Measurements from ENCODE around the gene CTNNBL1. TPM values are rescaled to one million over a fixed set of nuclear protein-coding genes. Genes with fewer than 3 reads are reported as not detected.

The CTNNBL1 gene
- total RNA-seq, 1 experiment from 2014 or later = 64.4 TPM

DNA sequence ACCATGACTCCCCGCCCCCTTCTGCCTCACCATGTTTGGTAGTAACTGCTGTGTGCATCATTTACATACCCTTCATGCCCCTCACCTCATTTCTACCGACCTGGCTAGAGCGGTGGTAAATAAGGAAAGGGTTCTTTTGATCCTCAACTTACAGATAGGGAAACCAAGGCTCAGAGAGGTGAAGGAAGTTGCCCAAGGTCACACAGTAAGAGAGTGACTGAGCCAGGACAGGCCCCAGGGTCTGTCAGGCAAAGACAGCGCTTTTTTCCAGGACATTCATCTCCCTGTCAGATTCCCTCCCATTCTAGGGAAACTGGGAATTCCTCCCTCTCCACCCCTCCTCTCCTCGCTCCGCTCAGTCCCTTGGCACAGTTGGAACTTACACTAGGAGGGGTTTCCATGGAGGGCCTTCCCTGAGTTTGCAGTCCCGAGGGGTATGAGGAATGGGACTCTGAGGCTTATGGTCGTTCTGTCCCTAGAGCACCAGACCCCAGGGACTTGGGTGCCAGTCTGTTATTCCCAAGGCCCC lies 211.1 kb downstream of the CTNNBL1 start (continued):
- TF ChIP-seq, protein P1, sequence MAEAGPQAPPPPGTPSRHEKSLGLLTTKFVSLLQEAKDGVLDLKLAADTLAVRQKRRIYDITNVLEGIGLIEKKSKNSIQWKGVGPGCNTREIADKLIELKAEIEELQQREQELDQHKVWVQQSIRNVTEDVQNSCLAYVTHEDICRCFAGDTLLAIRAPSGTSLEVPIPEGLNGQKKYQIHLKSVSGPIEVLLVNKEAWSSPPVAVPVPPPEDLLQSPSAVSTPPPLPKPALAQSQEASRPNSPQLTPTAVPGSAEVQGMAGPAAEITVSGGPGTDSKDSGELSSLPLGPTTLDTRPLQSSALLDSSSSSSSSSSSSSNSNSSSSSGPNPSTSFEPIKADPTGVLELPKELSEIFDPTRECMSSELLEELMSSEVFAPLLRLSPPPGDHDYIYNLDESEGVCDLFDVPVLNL (CRISPR knock-in tag; IDR thresholded peaks at IDR 0.05; ENCODE audit: borderline replicate concordance, low read depth) = no peak
- TF ChIP-seq ATF1 (CRISPR knock-in tag; IDR thresholded peaks at IDR 0.05) = no peak
- TF ChIP-seq ZNF138 (CRISPR knock-in tag; conservative IDR thresholded peaks at IDR 0.05) = no peak
- TF ChIP-seq RELA (CRISPR knock-in tag; IDR thresholded peaks at IDR 0.05; ENCODE audit: borderline replicate concordance) = no peak
- TF ChIP-seq TEAD4 (CRISPR knock-in tag; IDR thresholded peaks at IDR 0.05) = no peak
- no peak for TF ChIP-seq TP53 (CRISPR knock-in tag; IDR thresholded peaks at IDR 0.05)
- TF ChIP-seq, protein P2, sequence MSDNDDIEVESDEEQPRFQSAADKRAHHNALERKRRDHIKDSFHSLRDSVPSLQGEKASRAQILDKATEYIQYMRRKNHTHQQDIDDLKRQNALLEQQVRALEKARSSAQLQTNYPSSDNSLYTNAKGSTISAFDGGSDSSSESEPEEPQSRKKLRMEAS (CRISPR knock-in tag; IDR thresholded peaks at IDR 0.05) = no peak
- no peak for TF ChIP-seq ETV6 (CRISPR knock-in tag; IDR thresholded peaks at IDR 0.05)

DNA sequence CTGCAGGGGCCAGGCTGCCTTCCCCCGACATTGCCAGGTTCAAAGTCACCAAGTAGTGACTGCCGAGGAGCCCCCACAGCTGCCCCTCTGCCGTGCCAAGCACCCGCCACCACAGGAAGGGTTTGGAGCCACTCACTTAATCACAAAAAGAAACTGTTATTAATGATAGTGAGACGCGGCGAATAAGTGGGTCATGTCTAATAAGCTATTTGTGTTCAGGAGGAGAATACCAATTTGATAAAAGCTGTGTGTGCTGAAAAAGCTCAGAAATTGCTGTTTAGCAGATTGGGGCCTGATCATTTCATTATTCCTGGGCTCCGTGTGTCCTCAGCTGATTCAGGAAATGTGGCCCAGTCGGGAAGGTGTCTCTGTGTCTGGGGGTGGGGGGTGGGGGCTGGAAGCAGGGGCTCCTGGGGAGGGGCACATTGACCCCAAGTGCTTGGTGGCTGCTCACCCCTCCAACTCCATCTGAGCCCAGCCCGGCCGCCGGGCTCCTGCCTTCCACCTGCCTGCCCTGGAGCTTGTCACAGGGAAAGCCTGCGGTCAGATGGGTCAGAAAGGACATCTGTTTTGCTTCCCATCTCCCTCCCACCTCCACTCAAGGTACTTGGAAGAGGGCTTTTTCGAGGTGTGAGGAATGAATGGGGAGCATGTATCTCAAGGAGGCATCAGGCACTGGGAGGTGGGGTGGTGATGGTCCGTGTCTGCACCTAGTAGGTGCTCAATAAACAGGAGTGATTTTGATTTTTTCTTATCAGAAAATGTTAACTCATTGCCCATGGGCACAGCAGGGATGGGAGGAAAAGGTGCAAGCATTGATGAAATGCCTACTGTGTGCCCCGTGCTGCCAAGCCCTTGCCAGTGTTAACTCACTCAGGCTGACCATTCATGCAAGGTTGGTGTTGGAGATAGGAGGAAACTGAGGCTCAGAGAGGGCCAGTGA lies 212.1 kb downstream of the CTNNBL1 start:
- ChIA-PET POLR2A (no interaction called here), CTCF (interaction anchor here (0.8 to 1.7 kb wide), 7 partner anchors 9 to 342 kb away, joined by 3 to 8 read pairs (median 4); no protein-coding TSS in a partner anchor)
- H3K27me3 Mint-ChIP-seq (ENCODE audit: low read depth) = peaks cover 20% of the 10 kb centered on the region
- peaks cover 41% of the 10 kb centered on the region for H3K4me1 Mint-ChIP-seq
- no peaks in the 10 kb centered on the region for H3K9me3 Mint-ChIP-seq
- no peaks in the 10 kb centered on the region for H3K36me3 Mint-ChIP-seq
- H3K27ac Mint-ChIP-seq = no peak overlapping the region
- no peak for TF ChIP-seq GRHL2 (CRISPR knock-in tag; IDR thresholded peaks at IDR 0.05; ENCODE audit: insufficient replicate concordance, severe bottlenecking)
- TF ChIP-seq ZNF232 (CRISPR knock-in tag; IDR thresholded peaks at IDR 0.05) = no peak
- TF ChIP-seq, protein P3, sequence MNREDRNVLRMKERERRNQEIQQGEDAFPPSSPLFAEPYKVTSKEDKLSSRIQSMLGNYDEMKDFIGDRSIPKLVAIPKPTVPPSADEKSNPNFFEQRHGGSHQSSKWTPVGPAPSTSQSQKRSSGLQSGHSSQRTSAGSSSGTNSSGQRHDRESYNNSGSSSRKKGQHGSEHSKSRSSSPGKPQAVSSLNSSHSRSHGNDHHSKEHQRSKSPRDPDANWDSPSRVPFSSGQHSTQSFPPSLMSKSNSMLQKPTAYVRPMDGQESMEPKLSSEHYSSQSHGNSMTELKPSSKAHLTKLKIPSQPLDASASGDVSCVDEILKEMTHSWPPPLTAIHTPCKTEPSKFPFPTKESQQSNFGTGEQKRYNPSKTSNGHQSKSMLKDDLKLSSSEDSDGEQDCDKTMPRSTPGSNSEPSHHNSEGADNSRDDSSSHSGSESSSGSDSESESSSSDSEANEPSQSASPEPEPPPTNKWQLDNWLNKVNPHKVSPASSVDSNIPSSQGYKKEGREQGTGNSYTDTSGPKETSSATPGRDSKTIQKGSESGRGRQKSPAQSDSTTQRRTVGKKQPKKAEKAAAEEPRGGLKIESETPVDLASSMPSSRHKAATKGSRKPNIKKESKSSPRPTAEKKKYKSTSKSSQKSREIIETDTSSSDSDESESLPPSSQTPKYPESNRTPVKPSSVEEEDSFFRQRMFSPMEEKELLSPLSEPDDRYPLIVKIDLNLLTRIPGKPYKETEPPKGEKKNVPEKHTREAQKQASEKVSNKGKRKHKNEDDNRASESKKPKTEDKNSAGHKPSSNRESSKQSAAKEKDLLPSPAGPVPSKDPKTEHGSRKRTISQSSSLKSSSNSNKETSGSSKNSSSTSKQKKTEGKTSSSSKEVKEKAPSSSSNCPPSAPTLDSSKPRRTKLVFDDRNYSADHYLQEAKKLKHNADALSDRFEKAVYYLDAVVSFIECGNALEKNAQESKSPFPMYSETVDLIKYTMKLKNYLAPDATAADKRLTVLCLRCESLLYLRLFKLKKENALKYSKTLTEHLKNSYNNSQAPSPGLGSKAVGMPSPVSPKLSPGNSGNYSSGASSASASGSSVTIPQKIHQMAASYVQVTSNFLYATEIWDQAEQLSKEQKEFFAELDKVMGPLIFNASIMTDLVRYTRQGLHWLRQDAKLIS (CRISPR knock-in tag; IDR thresholded peaks at IDR 0.05; ENCODE audit: borderline replicate concordance) = no peak
- no peak for TF ChIP-seq NFYB (CRISPR knock-in tag; conservative IDR thresholded peaks at IDR 0.05; ENCODE audit: low read depth)
- TF ChIP-seq SOX15 (CRISPR knock-in tag; IDR thresholded peaks at IDR 0.05) = no peak
- no peak for TF ChIP-seq ETV6 (CRISPR knock-in tag; IDR thresholded peaks at IDR 0.05)
- TF ChIP-seq, protein P4, sequence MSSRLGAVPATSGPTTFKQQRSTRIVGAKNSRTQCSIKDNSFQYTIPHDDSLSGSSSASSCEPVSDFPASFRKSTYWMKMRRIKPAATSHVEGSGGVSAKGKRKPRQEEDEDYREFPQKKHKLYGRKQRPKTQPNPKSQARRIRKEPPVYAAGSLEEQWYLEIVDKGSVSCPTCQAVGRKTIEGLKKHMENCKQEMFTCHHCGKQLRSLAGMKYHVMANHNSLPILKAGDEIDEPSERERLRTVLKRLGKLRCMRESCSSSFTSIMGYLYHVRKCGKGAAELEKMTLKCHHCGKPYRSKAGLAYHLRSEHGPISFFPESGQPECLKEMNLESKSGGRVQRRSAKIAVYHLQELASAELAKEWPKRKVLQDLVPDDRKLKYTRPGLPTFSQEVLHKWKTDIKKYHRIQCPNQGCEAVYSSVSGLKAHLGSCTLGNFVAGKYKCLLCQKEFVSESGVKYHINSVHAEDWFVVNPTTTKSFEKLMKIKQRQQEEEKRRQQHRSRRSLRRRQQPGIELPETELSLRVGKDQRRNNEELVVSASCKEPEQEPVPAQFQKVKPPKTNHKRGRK (CRISPR knock-in tag; IDR thresholded peaks at IDR 0.05; ENCODE audit: borderline replicate concordance) = no peak
- TF ChIP-seq NFE2L1 (CRISPR knock-in tag; IDR thresholded peaks at IDR 0.05) = no peak
- TF ChIP-seq, protein P5, sequence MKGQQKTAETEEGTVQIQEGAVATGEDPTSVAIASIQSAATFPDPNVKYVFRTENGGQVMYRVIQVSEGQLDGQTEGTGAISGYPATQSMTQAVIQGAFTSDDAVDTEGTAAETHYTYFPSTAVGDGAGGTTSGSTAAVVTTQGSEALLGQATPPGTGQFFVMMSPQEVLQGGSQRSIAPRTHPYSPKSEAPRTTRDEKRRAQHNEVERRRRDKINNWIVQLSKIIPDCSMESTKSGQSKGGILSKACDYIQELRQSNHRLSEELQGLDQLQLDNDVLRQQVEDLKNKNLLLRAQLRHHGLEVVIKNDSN (CRISPR knock-in tag; IDR thresholded peaks at IDR 0.05) = no peak
- no peak for TF ChIP-seq RORB (CRISPR knock-in tag; IDR thresholded peaks at IDR 0.05)
- TF ChIP-seq ESRRA (CRISPR knock-in tag; IDR thresholded peaks at IDR 0.05; ENCODE audit: borderline replicate concordance) = no peak
- no peak for TF ChIP-seq GABPB1 (CRISPR knock-in tag; IDR thresholded peaks at IDR 0.05)
- TF ChIP-seq JAZF1 (CRISPR knock-in tag; IDR thresholded peaks at IDR 0.05) = no peak
- no peak for TF ChIP-seq JUN (CRISPR knock-in tag; IDR thresholded peaks at IDR 0.05)
- ATAC-seq (no peak), DNase-seq (ENCODE audit: low spot score) (no peak)
- H3K4me3 Mint-ChIP-seq = no peak overlapping the region
